ENCODE measurements around the gene REX1BD. TPM values are rescaled to one million over a fixed set of nuclear protein-coding genes. Genes with fewer than 3 reads are reported as not detected.

REX1BD gene
- total and polyA plus RNA-seq, 2 of the 8 experiments (the other 6 are each of a cell fraction or from before 2014, with no cell fraction given): 56.8 to 62.7 TPM

DNA sequence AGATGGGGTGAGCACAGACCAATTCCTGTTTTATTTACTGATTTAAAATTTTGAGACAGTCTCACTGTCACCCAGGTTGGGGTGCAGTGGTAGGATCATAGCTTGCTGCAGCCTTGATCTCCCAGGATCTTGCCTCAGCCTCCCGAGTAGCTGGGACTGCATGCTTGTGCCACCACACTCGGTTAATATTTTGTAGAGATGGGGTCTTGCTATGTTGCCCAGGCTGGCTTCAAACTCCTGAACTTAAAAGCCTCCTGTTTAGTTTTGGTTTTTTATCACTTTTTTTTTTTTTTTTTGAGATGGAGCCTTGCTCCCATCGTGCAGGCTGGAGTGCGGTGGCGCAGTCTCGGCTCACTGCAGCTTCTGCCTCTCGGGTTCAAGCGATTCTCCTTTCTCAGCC, 12.2 kb upstream of the REX1BD start:
- Histone ChIP-seq H3K79me1 (ENCODE audit: low read depth, low read length) (peaks cover 13% of the 10 kb centered on the region), H3K56ac (replicated peaks; ENCODE audit: insufficient read length, low read depth, low read length) (no peak overlapping the region), H2AFZ (ENCODE audit: low read length) (no peak overlapping the region), H3K4me1 (replicated peaks in 1 of 4; ENCODE audit: control insufficient read depth in 3 of 4, insufficient read depth in 4 of 4, low read length in 3 of 4) (peaks cover 0 to 9% (median 6%) of the 10 kb centered on the region in 4 experiments; a peak in 6 of 7 replicates), H3K79me2 (ENCODE audit: control insufficient read depth in 1 of 2, insufficient read depth in 2 of 2, low read length in 2 of 2) (peaks cover 12 to 20% of the 10 kb centered on the region in 2 experiments), H3K36me3 (ENCODE audit: control insufficient read depth in 2 of 4, insufficient read depth in 4 of 4, low read length in 3 of 4) (peaks cover 16 to 44% (median 32%) of the 10 kb centered on the region in 4 experiments), H4K91ac (replicated peaks; ENCODE audit: insufficient read length, low read length) (no peak overlapping the region), H3K27me3 (replicated peaks in 1 of 4; ENCODE audit: control insufficient read depth in 3 of 4, extremely low read depth in 1 of 4, insufficient read depth in 3 of 4, low read length in 3 of 4) (no peaks in the 10 kb centered on the region), H3K4ac (replicated peaks; ENCODE audit: insufficient read length, low read depth, low read length) (no peak overlapping the region), H3K9ac (replicated peaks in 1 of 4; ENCODE audit: extremely low read depth in 1 of 4, low read depth in 3 of 4, low read length in 3 of 4) (no peak overlapping the region), H2BK120ac (replicated peaks; ENCODE audit: low read depth, low read length) (no peak overlapping the region), H3K4me3 (ENCODE audit: extremely low read depth in 1 of 4, insufficient read depth in 2 of 4, low read depth in 3 of 4, low read length in 4 of 4) (no peak overlapping the region), H3K27ac (ENCODE audit: low read depth, low read length) (no peak overlapping the region), H3K9me3 (ENCODE audit: insufficient read depth in 2 of 2, low read depth in 1 of 2, low read length in 1 of 2) (no peaks in the 10 kb centered on the region), H3K23me2 (ENCODE audit: low read depth, low read length) (peaks cover 8% of the 10 kb centered on the region), H3K14ac (ENCODE audit: insufficient read length) (no peak overlapping the region), H4K5ac (ENCODE audit: insufficient read length, low read depth, low read length) (no peak overlapping the region), H2BK15ac (ENCODE audit: low read length) (no peak overlapping the region), H4K20me1 (replicated peaks in 1 of 2; ENCODE audit: control insufficient read depth in 1 of 2, insufficient read depth in 2 of 2, low read length in 2 of 2) (peaks cover 9 to 27% of the 10 kb centered on the region in 2 experiments), H2AK5ac (ENCODE audit: low read depth, low read length) (no peak overlapping the region), H4K8ac (ENCODE audit: extremely low read depth, insufficient read depth, low read length) (no peak overlapping the region), H3K4me2 (ENCODE audit: insufficient read depth in 1 of 2, low read depth in 2 of 2, low read length in 2 of 2) (no peak overlapping the region), H3K18ac (ENCODE audit: extremely low read depth, low read length) (no peak overlapping the region), H2BK20ac (ENCODE audit: low read length) (no peak overlapping the region), H2BK5ac (ENCODE audit: low read depth, low read length) (no peak overlapping the region), H2BK12ac (ENCODE audit: low read depth, low read length) (no peak overlapping the region), H3K23ac (ENCODE audit: insufficient read length) (no peak overlapping the region)
- 98% methylated on average over 7 of the region's 8 CpGs; no CpG with 5 or more reads in 1 of the 2 experiments for WGBS, 2 experiments (ENCODE audit: extremely low coverage in 1 of 2, insufficient coverage in 1 of 2, insufficient read length in 1 of 2, insufficient replicate concordance in 2 of 2, low coverage in 1 of 2, low lambda C conversion rate in 2 of 2, missing lambda C conversion rate in 1 of 2)
- TF ChIP-seq ASH2L (IDR thresholded peaks at IDR 0.05; ENCODE audit: low read length): no peak
- TF ChIP-seq POLR2AphosphoS5 (IDR thresholded peaks at IDR 0.05; ENCODE audit: low read depth, low read length): 0 out of 2 replicates have a peak, but pooled peaks have one; percentile 19
- TF ChIP-seq POLR2A (IDR thresholded peaks at IDR 0.05; ENCODE audit: control extremely low read depth in 1 of 2, low read depth in 2 of 2, low read length in 2 of 2): 0 out of 3 replicates have a peak, but pooled peaks of 1 of the 2 experiments have one; percentile 9
- FAIRE-seq: no peak
- ChIA-PET POLR2A (ENCODE audit: partially characterized antibody) (interaction anchor here (0.8 to 3.8 kb wide), 9 partner anchors 9 to 105 kb away, joined by 3 to 72 read pairs (median 5); partner anchors contain the start of genes FKBP8, KXD1 and REX1BD), CTCF (ENCODE audit: partially characterized antibody) (interaction anchor here (0.6 to 1.3 kb wide), 5 partner anchors 9 to 157 kb away, joined by 3 to 4 read pairs (median 3); no protein-coding TSS in a partner anchor)
- DNase-seq (ENCODE audit: low read depth in 1 of 2, low spot score in 2 of 2): no peak
